Liver (tissue), 2 donors: ENCODE measurements around the gene RNPEPL1.

ENCODE experiments used
- CTCF ChIP-seq: fragments of 150-350 bp; IDR thresholded peaks from 2 replicates; pipeline ENCODE4 v1.5.1; 2017; ENCODE audit warnings: improper control_type of control experiment, low read depth, low read length; ENCODE audit not compliant: missing input control
- YY1 ChIP-seq: IDR thresholded peaks from 2 replicates; pipeline ENCODE4 v1.6.1; 2016; ENCODE audit warnings: antibody characterized with exemption, mild to moderate bottlenecking
- ZBTB33 ChIP-seq: IDR thresholded peaks from 2 replicates; pipeline ENCODE4 v1.6.1; 2016; ENCODE audit warnings: antibody characterized with exemption
- donor health status: healthy.

- TF ChIP-seq CTCF (no peak), ZBTB33 (no peak), YY1 (no peak)
Measured at GRCh38 chr2:240599141-240599583, 30.9 kb downstream of the RNPEPL1 start.
